Smooth muscle cell of the brain vasculature (primary cell): Measurements from ENCODE around the gene SPACA4.
"Not testable (repeated sequence)": the region's sequence is repeated elsewhere in the genome, so short reads cannot be mapped to it uniquely, and the experiment has no call there.

Experiments used
- DNase-seq: peaks from one replicate; pipeline ENCODE4 v3.0.0-alpha.2; 2012; ENCODE audit warnings: low read depth, low spot score

The SPACA4 gene

GRCh38 chr19:48618278-48618915 lies 11.9 kb downstream of the SPACA4 start:
- DNase-seq: no peak

DNA sequence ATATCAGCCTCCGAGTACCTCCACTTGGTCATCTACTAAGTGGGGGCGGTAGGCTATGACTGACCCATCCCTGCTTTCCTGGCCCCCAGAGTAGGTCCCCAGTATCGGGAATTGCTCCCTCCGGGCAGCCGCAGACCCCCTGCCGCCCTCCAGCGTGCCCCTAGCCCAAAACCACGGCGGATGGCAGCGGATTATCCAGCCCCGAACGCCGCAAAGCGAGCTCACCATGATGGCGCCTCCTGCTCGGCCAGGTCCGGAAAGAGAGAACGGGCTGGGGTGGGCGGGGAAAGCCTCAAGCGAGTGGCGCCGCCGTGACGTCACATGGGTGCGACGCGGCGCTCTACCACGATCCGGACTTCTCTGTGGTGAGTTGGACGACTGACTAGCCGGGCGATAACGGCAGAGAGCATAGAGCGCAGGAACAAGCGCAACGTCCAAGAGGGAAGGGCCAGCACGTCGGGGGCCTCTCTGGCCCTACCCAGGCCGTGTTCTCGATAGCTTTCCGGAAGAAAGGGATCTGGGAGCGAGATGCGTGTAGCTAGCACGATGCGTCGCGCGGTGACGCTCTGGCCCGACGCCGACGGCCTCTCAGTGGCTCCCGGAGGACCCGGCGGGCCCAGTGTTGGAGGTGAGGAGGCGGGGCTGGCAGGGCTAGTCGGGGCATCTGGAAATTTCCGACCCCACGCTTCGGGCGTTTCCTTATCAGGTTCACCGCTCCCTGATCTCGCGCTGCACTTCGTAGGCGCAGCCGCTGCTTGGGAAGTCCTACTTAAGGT lies 12.6 kb downstream of the SPACA4 start, which contains the start of the genes RPL18 and SPHK2:
TSS of gene RPL18 (minus strand) at position 263 of the 776 bp plus-strand sequence. CDS start at position 228, 35 bp downstream.
TSS of gene SPHK2 (plus strand) at position 591 of the 776 bp plus-strand sequence. CDS start 1,009 bp downstream, outside the sequence.
- DNase-seq: peak; percentile 99

DNA sequence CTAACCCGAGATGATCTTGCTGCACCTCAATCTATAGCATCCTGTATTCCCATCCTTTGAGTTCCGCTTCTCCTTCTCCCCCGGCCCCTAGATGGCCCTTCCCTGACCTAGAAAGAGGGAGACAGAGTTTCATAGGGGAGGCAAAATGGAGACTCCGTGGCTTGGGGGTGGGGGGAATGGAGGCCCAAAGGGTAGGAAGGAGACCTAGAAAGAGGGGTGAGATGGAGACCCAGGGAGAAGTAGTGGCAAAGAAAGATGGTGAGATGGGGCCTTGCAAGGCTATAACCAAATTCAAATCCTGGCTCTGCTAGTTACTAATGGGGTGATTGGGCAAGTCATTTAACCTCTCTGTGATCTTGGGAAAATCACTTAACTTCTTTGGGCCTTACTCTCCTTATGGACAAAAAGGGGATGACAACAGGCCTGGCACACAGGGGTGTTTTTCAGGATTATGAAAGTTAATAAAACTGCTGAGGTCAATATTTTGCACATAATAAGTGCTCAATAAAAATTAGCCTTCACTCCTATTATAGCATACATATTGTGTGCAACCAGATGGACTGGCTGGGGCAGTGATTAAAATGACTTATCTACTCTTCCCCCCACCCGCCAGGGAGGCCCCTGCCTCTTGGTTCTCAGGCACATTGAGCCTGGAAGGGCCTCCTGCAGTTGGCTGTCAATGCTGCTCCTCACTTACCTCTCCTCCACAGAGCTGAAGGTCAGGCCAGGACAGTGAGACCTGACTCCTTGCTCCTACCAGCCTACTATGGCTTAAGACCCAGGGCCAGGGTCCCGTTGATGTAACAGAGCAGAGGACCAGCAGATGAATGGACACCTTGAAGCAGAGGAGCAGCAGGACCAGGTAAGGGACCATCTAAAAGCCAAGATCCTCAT lies 13.4 kb downstream of the SPACA4 start:
- DNase-seq: no peak

GRCh38 chr19:48623556-48624066 lies 17.1 kb downstream of the SPACA4 start:
- DNase-seq: no peak

DNA sequence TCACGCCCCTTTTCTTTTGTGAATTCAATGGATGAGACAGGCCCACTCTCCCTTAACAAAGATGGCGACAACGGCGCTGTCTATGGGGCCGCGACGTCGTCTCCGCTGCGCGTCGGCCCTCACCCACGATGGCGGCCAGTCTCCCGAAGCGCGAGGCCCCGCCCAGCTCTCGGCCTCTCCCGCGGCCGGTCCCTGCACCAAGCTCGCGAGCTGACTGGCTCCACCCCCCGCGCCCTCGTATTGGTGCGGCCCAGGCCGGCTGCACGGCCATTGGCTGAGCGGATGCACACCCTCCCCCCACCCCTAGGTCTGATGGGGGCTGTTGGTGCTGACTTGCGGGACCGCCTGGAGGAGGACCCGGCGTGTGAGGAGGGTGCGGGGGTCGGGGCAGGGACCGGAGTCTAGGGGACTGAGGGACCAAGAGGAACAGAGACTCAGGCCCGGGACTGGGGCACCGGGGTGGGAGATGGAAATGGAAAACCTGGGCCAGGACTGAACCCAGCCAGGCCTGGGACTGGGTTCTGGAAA lies 17.6 kb downstream of the SPACA4 start:
- no peak for DNase-seq

- no peak for DNase-seq
These were observed 18.5 kb downstream of the SPACA4 start for GRCh38 chr19:48624791-48625723.

GRCh38 chr19:48625891-48626327 lies 19.4 kb downstream of the SPACA4 start:
- no peak for DNase-seq

- DNase-seq: no peak
These were observed 20.8 kb downstream of the SPACA4 start for GRCh38 chr19:48627201-48627864.

DNA sequence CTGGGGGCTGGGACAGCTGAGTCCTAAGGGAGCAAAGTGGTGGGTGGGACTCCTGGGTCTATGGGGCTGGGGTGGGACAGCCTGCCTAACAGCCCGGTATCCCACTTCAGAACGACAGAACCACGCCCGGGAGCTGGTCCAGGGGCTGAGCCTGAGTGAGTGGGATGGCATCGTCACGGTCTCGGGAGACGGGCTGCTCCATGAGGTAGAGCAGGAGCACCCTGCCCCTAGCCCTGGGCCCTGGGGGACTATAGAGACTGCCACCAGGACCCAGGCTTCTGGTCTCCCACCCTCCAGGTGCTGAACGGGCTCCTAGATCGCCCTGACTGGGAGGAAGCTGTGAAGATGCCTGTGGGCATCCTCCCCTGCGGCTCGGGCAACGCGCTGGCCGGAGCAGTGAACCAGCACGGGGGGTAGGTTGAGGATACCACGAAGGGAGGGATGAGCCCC lies 21.3 kb downstream of the SPACA4 start:
- no peak for DNase-seq

DNA sequence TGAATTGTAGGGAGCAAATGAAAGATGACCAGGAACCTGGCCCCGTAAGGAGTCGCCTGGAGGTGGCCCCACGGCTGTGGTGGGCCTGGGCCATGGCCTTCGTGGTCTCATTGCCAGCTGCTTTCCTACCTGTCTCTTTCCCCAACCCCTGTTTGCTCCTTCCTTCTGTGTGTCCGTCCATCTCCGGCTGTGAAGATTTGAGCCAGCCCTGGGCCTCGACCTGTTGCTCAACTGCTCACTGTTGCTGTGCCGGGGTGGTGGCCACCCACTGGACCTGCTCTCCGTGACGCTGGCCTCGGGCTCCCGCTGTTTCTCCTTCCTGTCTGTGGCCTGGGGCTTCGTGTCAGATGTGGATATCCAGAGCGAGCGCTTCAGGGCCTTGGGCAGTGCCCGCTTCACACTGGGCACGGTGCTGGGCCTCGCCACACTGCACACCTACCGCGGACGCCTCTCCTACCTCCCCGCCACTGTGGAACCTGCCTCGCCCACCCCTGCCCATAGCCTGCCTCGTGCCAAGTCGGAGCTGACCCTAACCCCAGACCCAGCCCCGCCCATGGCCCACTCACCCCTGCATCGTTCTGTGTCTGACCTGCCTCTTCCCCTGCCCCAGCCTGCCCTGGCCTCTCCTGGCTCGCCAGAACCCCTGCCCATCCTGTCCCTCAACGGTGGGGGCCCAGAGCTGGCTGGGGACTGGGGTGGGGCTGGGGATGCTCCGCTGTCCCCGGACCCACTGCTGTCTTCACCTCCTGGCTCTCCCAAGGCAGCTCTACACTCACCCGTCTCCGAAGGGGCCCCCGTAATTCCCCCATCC lies 22.1 kb downstream of the SPACA4 start:
- no peak for DNase-seq

DNA sequence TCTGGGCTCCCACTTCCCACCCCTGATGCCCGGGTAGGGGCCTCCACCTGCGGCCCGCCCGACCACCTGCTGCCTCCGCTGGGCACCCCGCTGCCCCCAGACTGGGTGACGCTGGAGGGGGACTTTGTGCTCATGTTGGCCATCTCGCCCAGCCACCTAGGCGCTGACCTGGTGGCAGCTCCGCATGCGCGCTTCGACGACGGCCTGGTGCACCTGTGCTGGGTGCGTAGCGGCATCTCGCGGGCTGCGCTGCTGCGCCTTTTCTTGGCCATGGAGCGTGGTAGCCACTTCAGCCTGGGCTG lies 22.7 kb downstream of the SPACA4 start:
- DNase-seq: no peak

GRCh38 chr19:48629599-48630295 lies 23.2 kb downstream of the SPACA4 start:
- no peak for DNase-seq

- no peak for DNase-seq
These were observed 23.9 kb downstream of the SPACA4 start for GRCh38 chr19:48630296-48631063.

- no peak for DNase-seq
These were observed 24.7 kb downstream of the SPACA4 start for GRCh38 chr19:48631225-48631624.

DNA sequence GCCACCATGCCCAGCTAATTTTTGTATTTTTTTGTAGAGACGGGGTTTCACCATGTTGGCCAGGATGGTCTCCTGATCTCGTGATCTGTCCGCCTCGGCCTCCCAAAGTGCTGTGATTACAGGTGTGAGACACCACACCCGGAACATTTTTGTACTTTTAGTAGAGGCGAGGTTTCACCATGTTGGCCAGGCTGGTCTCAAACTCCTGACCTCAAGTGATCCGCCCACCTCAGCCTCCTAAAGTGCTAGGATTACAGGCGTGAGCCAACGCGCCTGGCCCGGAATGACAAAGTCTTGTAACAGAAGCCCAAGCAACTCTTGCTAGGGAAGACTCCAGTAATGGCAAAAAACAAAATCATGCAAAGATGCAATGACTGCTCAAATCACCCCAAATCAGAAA lies 25.7 kb downstream of the SPACA4 start:
- DNase-seq: not testable (repeated sequence)

DNA sequence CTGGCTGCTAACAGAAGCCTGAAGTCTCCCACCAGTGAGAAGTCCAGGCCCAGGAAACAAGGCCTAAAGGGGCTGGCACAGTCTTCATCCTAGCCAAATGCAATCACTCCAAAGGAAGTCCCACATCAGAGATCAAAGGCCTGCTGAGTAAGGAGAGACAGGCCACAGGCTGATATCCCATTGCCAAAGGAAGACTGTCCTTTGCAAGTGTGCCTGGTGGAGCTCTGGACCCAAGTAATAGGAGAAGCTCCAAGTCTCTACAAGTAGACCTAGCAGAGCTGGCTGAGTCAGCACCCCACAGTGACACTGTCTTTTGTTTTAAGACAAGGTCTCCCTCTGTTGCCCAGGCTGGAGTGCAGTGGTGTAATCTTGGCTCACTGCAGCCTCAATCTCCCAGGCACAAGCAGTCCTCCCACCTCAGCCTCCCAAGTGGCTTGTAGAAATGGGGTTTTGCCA lies 26.2 kb downstream of the SPACA4 start:
- no peak for DNase-seq
